KOPT-K1 (cell line): ENCODE results near the gene SLC11A2.

Experiments
- H3K27ac ChIP-seq: fragments of 200-600 bp; sonication (generic); 2 replicates; pipeline ENCODE4 v1.5.1; 2016; ENCODE audit warnings: antibody characterized with exemption, mild to moderate bottlenecking, low read depth, low read length; ENCODE audit not compliant: poor library complexity, severe bottlenecking
- H3K36me3 ChIP-seq: fragments of 200-600 bp; sonication (generic); 2 replicates; pipeline ENCODE4 v1.5.1; 2017; ENCODE audit warnings: antibody characterized with exemption, mild to moderate bottlenecking, low read length, moderate library complexity; ENCODE audit not compliant: insufficient read depth
- H3K9me3 ChIP-seq: fragments of 200-600 bp; sonication (generic); 2 replicates; pipeline ENCODE4 v1.5.1; 2017; ENCODE audit warnings: antibody characterized with exemption, low read length, mild to moderate bottlenecking; ENCODE audit not compliant: insufficient read depth, poor library complexity, severe bottlenecking

Gene SLC11A2

GRCh38 chr12:51047655-51048540 is 21.7 kb upstream of the SLC11A2 start, which contains the start of gene LETMD1:
Gene LETMD1 (plus strand): TSS chr12:51048327. CDS start chr12:51048357, 30 bp downstream.
- Histone ChIP-seq H3K27ac (peak within 1 kb of the TSS; percentile 94), H3K36me3 (peaks cover 20% of the 10 kb centered on the region), H3K9me3 (no peaks in the 10 kb centered on the region)

- Histone ChIP-seq H3K9me3 (no peaks in the 10 kb centered on the region), H3K27ac (no peak overlapping the region), H3K36me3 (no peaks in the 10 kb centered on the region)
Observed at GRCh38 chr12:51036279-51036678, 10.1 kb upstream of the SLC11A2 start.

GRCh38 chr12:51033457-51034089 is 7.4 kb upstream of the SLC11A2 start:
- H3K36me3 ChIP-seq, result no peaks in the 10 kb centered on the region
- H3K27ac ChIP-seq, result no peak overlapping the region
- no peaks in the 10 kb centered on the region for H3K9me3 ChIP-seq

- Histone ChIP-seq H3K36me3 (no peaks in the 10 kb centered on the region), H3K9me3 (no peaks in the 10 kb centered on the region), H3K27ac (no peak overlapping the region)
Observed at GRCh38 chr12:51033048-51033447, 6.9 kb upstream of the SLC11A2 start.

GRCh38 chr12:51028813-51029150 is 2.6 kb upstream of the SLC11A2 start:
- Histone ChIP-seq H3K9me3 (no peaks in the 10 kb centered on the region), H3K27ac (no peak overlapping the region), H3K36me3 (no peaks in the 10 kb centered on the region)

- no peaks in the 10 kb centered on the region for H3K36me3 ChIP-seq
- H3K9me3 ChIP-seq, result no peaks in the 10 kb centered on the region
- no peak overlapping the region for H3K27ac ChIP-seq
Observed at GRCh38 chr12:51028126-51028812, 2.1 kb upstream of the SLC11A2 start.

- H3K9me3 ChIP-seq, result no peaks in the 10 kb centered on the region
- no peak overlapping the region for H3K27ac ChIP-seq
- H3K36me3 ChIP-seq, result no peaks in the 10 kb centered on the region
Observed at GRCh38 chr12:51027342-51027835, 1.2 kb upstream of the SLC11A2 start.

GRCh38 chr12:51025338-51025835 is 797 bp downstream of the SLC11A2 start:
- Histone ChIP-seq H3K36me3 (no peaks in the 10 kb centered on the region), H3K9me3 (no peaks in the 10 kb centered on the region), H3K27ac (peak overlapping the region; percentile 87)

GRCh38 chr12:51023625-51024382 is 2.4 kb downstream of the SLC11A2 start:
- H3K9me3 ChIP-seq, result no peaks in the 10 kb centered on the region
- H3K27ac ChIP-seq, result peak overlapping the region; percentile 87
- no peaks in the 10 kb centered on the region for H3K36me3 ChIP-seq

- Histone ChIP-seq H3K36me3 (no peaks in the 10 kb centered on the region), H3K9me3 (no peaks in the 10 kb centered on the region), H3K27ac (peak overlapping the region; percentile 80)
Observed at GRCh38 chr12:51021694-51022093, 4.5 kb downstream of the SLC11A2 start.

GRCh38 chr12:51020448-51021182 is 5.6 kb downstream of the SLC11A2 start:
- Histone ChIP-seq H3K27ac (peak overlapping the region; percentile 80), H3K9me3 (no peaks in the 10 kb centered on the region), H3K36me3 (no peaks in the 10 kb centered on the region)

GRCh38 chr12:51019927-51020326 is 6.3 kb downstream of the SLC11A2 start:
- H3K27ac ChIP-seq, result peak overlapping the region; percentile 80
- no peaks in the 10 kb centered on the region for H3K36me3 ChIP-seq
- no peaks in the 10 kb centered on the region for H3K9me3 ChIP-seq

- Histone ChIP-seq H3K9me3 (no peaks in the 10 kb centered on the region), H3K36me3 (no peaks in the 10 kb centered on the region), H3K27ac (peak overlapping the region; percentile 80)
Observed at GRCh38 chr12:51018956-51019355, 7.2 kb downstream of the SLC11A2 start.

GRCh38 chr12:51017452-51017851 is 8.7 kb downstream of the SLC11A2 start:
- Histone ChIP-seq H3K27ac (no peak overlapping the region), H3K36me3 (no peaks in the 10 kb centered on the region), H3K9me3 (no peaks in the 10 kb centered on the region)
